Tibial artery (tissue), 4 donors: ENCODE results near the gene MEF2D.

ENCODE experiments used
- DNase-seq, 2 donors: peaks; one replicate each; pipeline ENCODE4 v3.0.0-alpha.2; 2019
- H3K27ac ChIP-seq, 2 donors: fragments of 200-600 bp; sonication (generic) in 1 of 2; 1 replicate in 1 of 2; 2 replicates in 1 of 2; pipeline ENCODE4 v1.5.1; 2018 to 2019; ENCODE audit warnings: mild to moderate bottlenecking in 1 of 2
- H3K27me3 ChIP-seq, 2 donors: fragments of 200-600 bp; sonication (generic) in 1 of 2; one replicate each; pipeline versions ENCODE4 v1.5.1 to v1.6.0; 2016 to 2019
- H3K36me3 ChIP-seq, 3 donors: fragments of 200-600 bp; sonication (generic) in 2 of 3; one replicate each; pipeline ENCODE4 v1.5.1; 2016 to 2019; ENCODE audit warnings: mild to moderate bottlenecking in 2 of 3
- H3K4me1 ChIP-seq, 4 donors: fragments of 200-600 bp; sonication (generic) in 2 of 4; 1 replicate in 3 of 4; 2 replicates in 1 of 4; pipeline ENCODE4 v1.5.1; 2016 to 2019
- H3K4me3 ChIP-seq, 2 donors: fragments of 200-600 bp; sonication (generic) in 1 of 2; 1 replicate in 1 of 2; 2 replicates in 1 of 2; pipeline ENCODE4 v1.5.1; 2018 to 2019; ENCODE audit warnings: mild to moderate bottlenecking in 2 of 2
- H3K9me3 ChIP-seq, 3 donors: fragments of 200-600 bp; sonication (generic) in 1 of 3; one replicate each; pipeline ENCODE4 v1.5.1; 2016 to 2019
- intact Hi-C: fragments of 100-400 bp; cut with DNase I; formaldehyde crosslinking; loops from one replicate; pipeline ENCODE4 v1.15.0; 2023; ENCODE audit warnings: low total_unique reads
- TF ChIP-seq, protein P1 (sequence below), 2 experiments: fragments of 200-600 bp in 1 of 2; fragments of 450-650 bp in 1 of 2; IDR thresholded peaks; one replicate each; pipeline ENCODE4 v1.5.1; 2017 to 2019; ENCODE audit warnings: antibody characterized with exemption in 2 of 2, mild to moderate bottlenecking in 1 of 2, moderate library complexity in 1 of 2

Gene MEF2D

DNA sequence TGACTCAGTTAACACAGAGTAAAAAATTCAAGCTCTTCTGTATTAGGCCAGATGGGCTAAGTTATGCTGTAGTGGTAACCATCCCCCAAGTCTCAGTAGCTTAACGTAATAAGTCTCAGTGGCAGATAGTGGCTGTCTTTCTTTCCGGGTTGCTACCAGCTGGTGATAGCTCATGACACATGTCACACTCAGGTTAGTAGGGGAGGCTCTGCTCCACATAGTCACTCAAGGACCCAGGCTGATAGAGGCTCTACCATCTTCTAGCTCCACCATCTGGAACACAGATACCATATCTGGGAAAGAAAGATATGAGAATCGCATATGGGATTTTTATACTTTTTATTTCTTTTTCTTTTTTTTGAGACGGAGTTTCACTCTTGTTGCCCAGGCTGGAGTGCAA lies 16.2 kb upstream of the MEF2D start:
- H3K4me3 ChIP-seq: no peak overlapping the region
- H3K27me3 ChIP-seq: no peaks in the 10 kb centered on the region
- H3K36me3 ChIP-seq: no peaks in the 10 kb centered on the region
- H3K4me1 ChIP-seq: peaks cover 0 to 2% (median 0%) of the 10 kb centered on the region in 4 donors
- H3K9me3 ChIP-seq: no peaks in the 10 kb centered on the region
- TF ChIP-seq, protein P1, sequence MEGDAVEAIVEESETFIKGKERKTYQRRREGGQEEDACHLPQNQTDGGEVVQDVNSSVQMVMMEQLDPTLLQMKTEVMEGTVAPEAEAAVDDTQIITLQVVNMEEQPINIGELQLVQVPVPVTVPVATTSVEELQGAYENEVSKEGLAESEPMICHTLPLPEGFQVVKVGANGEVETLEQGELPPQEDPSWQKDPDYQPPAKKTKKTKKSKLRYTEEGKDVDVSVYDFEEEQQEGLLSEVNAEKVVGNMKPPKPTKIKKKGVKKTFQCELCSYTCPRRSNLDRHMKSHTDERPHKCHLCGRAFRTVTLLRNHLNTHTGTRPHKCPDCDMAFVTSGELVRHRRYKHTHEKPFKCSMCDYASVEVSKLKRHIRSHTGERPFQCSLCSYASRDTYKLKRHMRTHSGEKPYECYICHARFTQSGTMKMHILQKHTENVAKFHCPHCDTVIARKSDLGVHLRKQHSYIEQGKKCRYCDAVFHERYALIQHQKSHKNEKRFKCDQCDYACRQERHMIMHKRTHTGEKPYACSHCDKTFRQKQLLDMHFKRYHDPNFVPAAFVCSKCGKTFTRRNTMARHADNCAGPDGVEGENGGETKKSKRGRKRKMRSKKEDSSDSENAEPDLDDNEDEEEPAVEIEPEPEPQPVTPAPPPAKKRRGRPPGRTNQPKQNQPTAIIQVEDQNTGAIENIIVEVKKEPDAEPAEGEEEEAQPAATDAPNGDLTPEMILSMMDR (IDR thresholded peaks at IDR 0.05): no peak
- intact Hi-C loops: loop anchor here (5.0 kb wide), 1 partner anchor 55 kb away; the partner anchor contains the start of gene IQGAP3
- no peak overlapping the region for H3K27ac ChIP-seq
- no peak for DNase-seq

DNA sequence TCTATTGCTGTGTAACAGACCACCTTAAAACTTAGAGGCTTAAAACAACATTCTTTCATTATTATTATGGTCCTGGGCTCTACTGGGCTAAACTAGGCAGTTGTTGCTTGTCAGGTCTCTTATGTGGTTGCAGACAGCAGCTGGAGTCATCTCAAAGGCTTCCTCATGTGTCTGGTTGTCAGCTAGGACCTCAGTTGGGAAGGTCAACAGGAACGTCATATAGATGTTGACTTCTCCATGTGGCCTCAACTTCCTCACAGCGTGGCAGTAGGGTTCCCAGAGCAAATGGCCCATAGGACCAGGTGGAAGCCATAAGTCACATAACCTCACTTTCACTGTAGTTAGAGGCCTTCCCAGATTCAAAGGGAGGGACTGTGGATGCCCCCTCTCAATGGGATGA lies 15.4 kb upstream of the MEF2D start:
- Histone ChIP-seq H3K27me3 (no peaks in the 10 kb centered on the region), H3K36me3 (no peaks in the 10 kb centered on the region), H3K9me3 (no peaks in the 10 kb centered on the region), H3K27ac (no peak overlapping the region), H3K4me3 (no peak overlapping the region), H3K4me1 (peaks cover 0 to 11% (median 7%) of the 10 kb centered on the region in 4 donors)
- DNase-seq: no peak
- intact Hi-C loops: loop anchor here (5.0 kb wide), 1 partner anchor 56 kb away; the partner anchor contains the start of gene IQGAP3
- TF ChIP-seq, protein P1 (IDR thresholded peaks at IDR 0.05): no peak

DNA sequence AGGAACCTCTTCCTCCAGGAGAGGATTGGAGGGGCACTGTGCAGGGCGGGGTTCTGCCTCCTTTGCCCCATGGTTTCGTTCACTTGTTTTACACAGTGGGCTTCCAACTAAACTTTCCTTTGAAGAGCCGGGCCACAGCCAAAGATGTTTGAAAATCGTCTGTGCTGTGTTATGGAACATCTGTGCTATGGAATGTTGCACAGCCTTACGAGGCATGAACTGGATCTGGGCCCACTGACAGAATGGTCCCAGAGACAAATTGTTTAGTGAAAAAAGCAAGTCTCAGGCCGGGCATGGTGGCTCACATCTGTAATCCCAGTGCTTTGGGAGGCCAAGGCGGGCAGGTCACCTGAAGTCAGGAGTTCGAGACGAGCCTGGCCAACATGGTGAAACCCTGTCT lies 12.6 kb upstream of the MEF2D start:
- no peak for DNase-seq
- H3K27ac ChIP-seq: peak overlapping the region in 1 of 2 donors; percentile 100
- peaks cover 0 to 39% (median 34%) of the 10 kb centered on the region in 4 donors for H3K4me1 ChIP-seq
- no peaks in the 10 kb centered on the region for H3K9me3 ChIP-seq
- TF ChIP-seq, protein P1 (IDR thresholded peaks at IDR 0.05): no peak
- no peaks in the 10 kb centered on the region for H3K36me3 ChIP-seq
- intact Hi-C loops: no loop called here
- no peaks in the 10 kb centered on the region for H3K27me3 ChIP-seq
- no peak overlapping the region for H3K4me3 ChIP-seq

DNA sequence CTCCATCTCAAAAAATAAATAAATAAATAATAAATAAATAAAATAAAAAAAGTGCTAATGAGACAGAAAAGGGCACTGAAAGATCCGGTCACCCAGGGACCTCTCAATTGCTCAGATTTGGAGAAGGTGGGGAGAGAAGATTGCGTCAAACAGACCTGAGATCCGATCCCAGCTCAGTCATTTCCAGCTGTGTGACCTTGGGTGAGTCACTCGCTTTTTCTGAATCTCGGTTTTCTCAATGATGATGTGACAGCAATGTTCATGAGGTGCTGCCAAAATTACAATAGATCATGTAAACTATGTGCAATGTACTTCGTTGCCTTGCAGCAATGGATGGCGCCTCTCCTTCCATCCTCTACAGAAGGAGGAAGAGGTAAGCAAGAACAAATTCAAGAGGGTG lies 11.1 kb upstream of the MEF2D start:
- no peak overlapping the region for H3K4me3 ChIP-seq
- H3K4me1 ChIP-seq: peaks cover 0 to 46% (median 39%) of the 10 kb centered on the region in 4 donors
- peak overlapping the region; percentile 94 to 100 for H3K27ac ChIP-seq
- no peak for DNase-seq
- intact Hi-C loops: no loop called here
- H3K27me3 ChIP-seq: no peaks in the 10 kb centered on the region
- TF ChIP-seq, protein P1 (IDR thresholded peaks at IDR 0.05): no peak
- no peaks in the 10 kb centered on the region for H3K9me3 ChIP-seq
- H3K36me3 ChIP-seq: no peaks in the 10 kb centered on the region

DNA sequence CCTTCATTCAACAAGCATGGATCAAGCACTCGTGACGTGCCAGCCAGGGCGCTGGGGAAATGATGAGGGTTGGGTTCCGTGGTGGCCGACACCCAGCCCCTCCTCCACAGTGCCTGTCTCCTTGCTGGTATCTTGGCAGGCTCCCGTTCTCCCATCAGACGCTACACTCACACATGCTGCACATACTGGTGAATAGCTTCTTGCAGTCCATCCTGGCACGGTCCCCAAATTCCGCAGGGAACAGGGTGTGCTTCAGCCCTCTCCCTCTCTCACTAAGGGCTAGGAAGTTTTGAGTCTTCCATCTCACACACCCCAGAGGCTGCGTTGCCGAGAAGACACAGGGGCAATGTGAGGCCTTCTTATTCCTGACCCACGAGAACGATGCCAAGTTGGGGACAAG lies 10.1 kb upstream of the MEF2D start:
- Histone ChIP-seq H3K36me3 (no peaks in the 10 kb centered on the region), H3K9me3 (no peaks in the 10 kb centered on the region), H3K4me3 (peak overlapping the region in 1 of 2 donors; percentile 6), H3K27me3 (no peaks in the 10 kb centered on the region), H3K27ac (peak overlapping the region; percentile 94 to 100), H3K4me1 (peaks cover 0 to 52% (median 41%) of the 10 kb centered on the region in 4 donors)
- peak; percentile 93 to 98 for DNase-seq
- intact Hi-C loops: no loop called here
- TF ChIP-seq, protein P1 (IDR thresholded peaks at IDR 0.05): no peak
